SK-N-SH treated with all-trans-retinoic acid at 6 μM for 48 hours (cell line): ENCODE measurements around the gene RSRP1.
"Not testable (repeated sequence)": the region's sequence is repeated elsewhere in the genome, so short reads cannot be mapped to it uniquely, and the experiment has no call there.

Experiments
- ARNTL ChIP-seq: fragments of 450-650 bp; formaldehyde crosslinking; IDR thresholded peaks from 2 replicates; pipeline ENCODE4 v1.5.0; 2020; ENCODE audit warnings: low read depth, mild to moderate bottlenecking, moderate library complexity, borderline replicate concordance
- PATZ1 ChIP-seq: fragments of 250-450 bp; sonication (Bioruptor Pico); IDR thresholded peaks from 2 replicates; pipeline ENCODE4 v1.8.0; 2020; ENCODE audit warnings: mild to moderate bottlenecking, moderate library complexity, borderline replicate concordance
- RARB ChIP-seq: fragments of 250-450 bp; sonication (Bioruptor Pico); IDR thresholded peaks from 2 replicates; pipeline ENCODE4 v1.8.0; 2021; ENCODE audit warnings: mild to moderate bottlenecking, moderate library complexity
- SNAI2 ChIP-seq: fragments of 250-450 bp; sonication (Bioruptor Pico); IDR thresholded peaks from 2 replicates; pipeline ENCODE4 v1.5.0; 2020; ENCODE audit warnings: mild to moderate bottlenecking, moderate library complexity
- ZFP3 ChIP-seq: fragments of 250-450 bp; sonication (Bioruptor Pico); IDR thresholded peaks from 2 replicates; pipeline ENCODE4 v1.5.0; 2020; ENCODE audit warnings: mild to moderate bottlenecking, moderate library complexity
- ZFP30 ChIP-seq: fragments of 450-650 bp; formaldehyde crosslinking; IDR thresholded peaks from 2 replicates; pipeline ENCODE4 v1.5.0; 2022; ENCODE audit warnings: mild to moderate bottlenecking, moderate library complexity
- ZNF565 ChIP-seq: fragments of 450-650 bp; formaldehyde crosslinking; conservative IDR thresholded peaks from 2 replicates; pipeline ENCODE4 v1.5.0; 2020; ENCODE audit warnings: low read depth, mild to moderate bottlenecking, moderate library complexity

- not testable (repeated sequence) for TF ChIP-seq RARB (CRISPR knock-in tag); ZFP30 (CRISPR knock-in tag); ZFP3 (CRISPR knock-in tag); ZNF565 (CRISPR knock-in tag); PATZ1; ARNTL (CRISPR knock-in tag); SNAI2 (CRISPR knock-in tag)
These were observed 42.8 kb upstream of the RSRP1 start for GRCh38 chr1:25290043-25290442.
